Measurements from ENCODE around the gene UNC13A. TPM values are rescaled to one million over a fixed set of nuclear protein-coding genes. Genes with fewer than 3 reads are reported as not detected.

UNC13A gene
- total RNA-seq, 1 donor from 2014 or later, result 0.02 TPM

- Mint-ChIP-seq H3K9me3 (no peaks in the 10 kb centered on the region), H3K36me3 (ENCODE audit: low read depth) (no peaks in the 10 kb centered on the region), H3K4me1 (ENCODE audit: low read depth) (no peaks in the 10 kb centered on the region), H3K4me3 (ENCODE audit: low read depth) (no peak overlapping the region), H3K27me3 (ENCODE audit: low read depth) (peaks cover 24% of the 10 kb centered on the region), H3K27ac (no peak overlapping the region)
- DNase-seq (ENCODE audit: low spot score), result no peak
- intact Hi-C loops (cut with micrococcal nuclease), result no loop called here
Observed at GRCh38 chr19:17677002-17677401, 11.2 kb downstream of the UNC13A start.

- Mint-ChIP-seq H3K27ac (no peak overlapping the region), H3K9me3 (no peaks in the 10 kb centered on the region), H3K4me1 (ENCODE audit: low read depth) (no peaks in the 10 kb centered on the region), H3K27me3 (ENCODE audit: low read depth) (peaks cover 22% of the 10 kb centered on the region), H3K4me3 (ENCODE audit: low read depth) (no peak overlapping the region), H3K36me3 (ENCODE audit: low read depth) (no peaks in the 10 kb centered on the region)
- intact Hi-C loops (cut with micrococcal nuclease), result no loop called here
- no peak for DNase-seq (ENCODE audit: low spot score)
Observed at GRCh38 chr19:17676295-17676694, 11.9 kb downstream of the UNC13A start.

- DNase-seq (ENCODE audit: low spot score), result no peak
- H3K4me1 Mint-ChIP-seq (ENCODE audit: low read depth), result no peaks in the 10 kb centered on the region
- no peak overlapping the region for H3K27ac Mint-ChIP-seq
- intact Hi-C loops (cut with micrococcal nuclease), result no loop called here
- H3K9me3 Mint-ChIP-seq, result no peaks in the 10 kb centered on the region
- no peak overlapping the region for H3K4me3 Mint-ChIP-seq (ENCODE audit: low read depth)
- H3K36me3 Mint-ChIP-seq (ENCODE audit: low read depth), result no peaks in the 10 kb centered on the region
- peaks cover 7% of the 10 kb centered on the region for H3K27me3 Mint-ChIP-seq (ENCODE audit: low read depth)
Observed at GRCh38 chr19:17673937-17674799, 14.0 kb downstream of the UNC13A start.

GRCh38 chr19:17671906-17672305 is 16.2 kb downstream of the UNC13A start:
- Mint-ChIP-seq H3K4me1 (ENCODE audit: low read depth) (no peaks in the 10 kb centered on the region), H3K4me3 (ENCODE audit: low read depth) (no peak overlapping the region), H3K27ac (no peak overlapping the region), H3K36me3 (ENCODE audit: low read depth) (no peaks in the 10 kb centered on the region), H3K9me3 (no peaks in the 10 kb centered on the region), H3K27me3 (ENCODE audit: low read depth) (no peaks in the 10 kb centered on the region)
- intact Hi-C loops (cut with micrococcal nuclease), result no loop called here
- no peak for DNase-seq (ENCODE audit: low spot score)

GRCh38 chr19:17669419-17669818 is 18.7 kb downstream of the UNC13A start:
- intact Hi-C loops (cut with micrococcal nuclease), result no loop called here
- no peaks in the 10 kb centered on the region for H3K4me1 Mint-ChIP-seq (ENCODE audit: low read depth)
- H3K36me3 Mint-ChIP-seq (ENCODE audit: low read depth), result no peaks in the 10 kb centered on the region
- H3K27ac Mint-ChIP-seq, result no peak overlapping the region
- no peak overlapping the region for H3K4me3 Mint-ChIP-seq (ENCODE audit: low read depth)
- DNase-seq (ENCODE audit: low spot score), result no peak
- H3K9me3 Mint-ChIP-seq, result peaks cover 20% of the 10 kb centered on the region
- H3K27me3 Mint-ChIP-seq (ENCODE audit: low read depth), result no peaks in the 10 kb centered on the region

DNA sequence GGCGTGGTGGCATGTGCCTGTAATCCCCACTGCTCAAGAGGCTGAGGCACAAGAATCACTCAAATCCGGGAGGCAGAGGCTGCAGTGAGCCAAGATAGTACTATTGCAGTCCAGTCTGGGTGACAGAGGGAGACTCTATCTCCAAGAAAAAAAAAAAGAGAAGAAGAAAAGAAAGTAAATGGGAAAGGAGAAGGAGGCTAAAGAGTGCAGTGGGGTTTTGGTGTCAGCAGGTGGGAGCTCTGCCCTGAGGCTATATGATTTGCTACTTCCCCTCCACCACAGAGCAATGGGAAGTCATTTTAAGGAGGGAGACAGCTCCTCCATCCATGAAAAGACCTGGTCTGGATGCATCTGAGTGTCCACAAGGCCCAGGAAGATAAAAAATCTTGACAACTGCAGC is 23.1 kb downstream of the UNC13A start:
- intact Hi-C loops (cut with micrococcal nuclease), result no loop called here
- Mint-ChIP-seq H3K27ac (no peak overlapping the region), H3K4me1 (ENCODE audit: low read depth) (no peaks in the 10 kb centered on the region), H3K36me3 (ENCODE audit: low read depth) (no peaks in the 10 kb centered on the region), H3K9me3 (peaks cover 28% of the 10 kb centered on the region), H3K27me3 (ENCODE audit: low read depth) (no peaks in the 10 kb centered on the region), H3K4me3 (ENCODE audit: low read depth) (no peak overlapping the region)
- no peak for DNase-seq (ENCODE audit: low spot score)

GRCh38 chr19:17659996-17660395 is 28.2 kb downstream of the UNC13A start:
- Mint-ChIP-seq H3K27ac (no peak overlapping the region), H3K36me3 (ENCODE audit: low read depth) (no peaks in the 10 kb centered on the region), H3K27me3 (ENCODE audit: low read depth) (no peaks in the 10 kb centered on the region), H3K4me1 (ENCODE audit: low read depth) (no peaks in the 10 kb centered on the region), H3K4me3 (ENCODE audit: low read depth) (no peak overlapping the region), H3K9me3 (peaks cover 14% of the 10 kb centered on the region)
- no peak for DNase-seq (ENCODE audit: low spot score)
- intact Hi-C loops (cut with micrococcal nuclease), result no loop called here

- Mint-ChIP-seq H3K4me1 (ENCODE audit: low read depth) (no peaks in the 10 kb centered on the region), H3K27ac (no peak overlapping the region), H3K27me3 (ENCODE audit: low read depth) (no peaks in the 10 kb centered on the region), H3K9me3 (peaks cover under 1% of the 10 kb centered on the region), H3K4me3 (ENCODE audit: low read depth) (no peak overlapping the region), H3K36me3 (ENCODE audit: low read depth) (no peaks in the 10 kb centered on the region)
- intact Hi-C loops (cut with micrococcal nuclease), result no loop called here
- DNase-seq (ENCODE audit: low spot score), result no peak
Observed at GRCh38 chr19:17658666-17659065, 29.5 kb downstream of the UNC13A start.

GRCh38 chr19:17658240-17658639 is 29.9 kb downstream of the UNC13A start:
- Mint-ChIP-seq H3K36me3 (ENCODE audit: low read depth) (no peaks in the 10 kb centered on the region), H3K4me1 (ENCODE audit: low read depth) (no peaks in the 10 kb centered on the region), H3K27ac (no peak overlapping the region), H3K4me3 (ENCODE audit: low read depth) (no peak overlapping the region), H3K9me3 (no peaks in the 10 kb centered on the region), H3K27me3 (ENCODE audit: low read depth) (no peaks in the 10 kb centered on the region)
- DNase-seq (ENCODE audit: low spot score), result no peak
- intact Hi-C loops (cut with micrococcal nuclease), result no loop called here

- Mint-ChIP-seq H3K27me3 (ENCODE audit: low read depth) (no peaks in the 10 kb centered on the region), H3K36me3 (ENCODE audit: low read depth) (no peaks in the 10 kb centered on the region), H3K4me1 (ENCODE audit: low read depth) (no peaks in the 10 kb centered on the region), H3K9me3 (no peaks in the 10 kb centered on the region), H3K4me3 (ENCODE audit: low read depth) (no peak overlapping the region), H3K27ac (no peak overlapping the region)
- DNase-seq (ENCODE audit: low spot score), result no peak
- intact Hi-C loops (cut with micrococcal nuclease), result no loop called here
Observed at GRCh38 chr19:17656970-17657369, 31.2 kb downstream of the UNC13A start.

DNA sequence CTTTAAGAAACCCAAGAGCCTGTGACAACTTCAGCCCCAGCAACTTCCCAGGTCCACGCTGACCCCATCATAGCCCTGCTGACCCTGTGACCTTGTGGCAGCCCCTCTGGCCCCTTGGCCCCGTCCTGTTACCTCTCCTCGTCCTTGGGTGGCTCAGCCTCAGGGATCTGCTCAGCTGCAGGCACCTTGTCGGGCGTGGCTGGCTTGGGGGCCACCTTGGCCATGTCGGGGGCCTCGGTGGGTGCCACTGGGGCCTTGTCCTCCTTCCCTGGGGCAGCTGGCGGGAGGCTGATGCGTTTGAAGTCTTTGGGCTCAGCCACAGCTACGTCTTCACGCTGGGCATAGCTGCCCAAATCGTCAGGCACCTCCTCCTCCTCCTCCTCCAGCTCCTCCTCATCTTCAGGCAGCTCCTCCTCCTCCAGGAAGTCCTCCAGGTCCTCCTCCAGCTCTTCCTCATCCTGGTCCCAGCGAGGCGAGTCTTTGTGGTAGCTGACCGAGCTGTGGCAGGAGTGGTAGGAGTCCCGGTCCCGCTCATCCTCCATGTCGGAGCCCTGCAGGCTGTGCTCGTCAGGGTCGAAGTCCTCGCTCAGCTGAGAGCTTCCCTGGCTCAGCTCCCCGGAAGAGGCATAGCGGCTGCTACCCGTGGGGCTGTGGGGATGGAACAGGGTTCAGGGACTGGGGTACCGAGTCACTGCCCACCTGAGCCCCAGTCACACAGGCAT is 32.2 kb downstream of the UNC13A start:
- intact Hi-C loops (cut with micrococcal nuclease), result no loop called here
- H3K36me3 Mint-ChIP-seq (ENCODE audit: low read depth), result no peaks in the 10 kb centered on the region
- no peaks in the 10 kb centered on the region for H3K9me3 Mint-ChIP-seq
- H3K4me3 Mint-ChIP-seq (ENCODE audit: low read depth), result no peak overlapping the region
- H3K4me1 Mint-ChIP-seq (ENCODE audit: low read depth), result no peaks in the 10 kb centered on the region
- H3K27me3 Mint-ChIP-seq (ENCODE audit: low read depth), result no peaks in the 10 kb centered on the region
- no peak for DNase-seq (ENCODE audit: low spot score)
- no peak overlapping the region for H3K27ac Mint-ChIP-seq

DNA sequence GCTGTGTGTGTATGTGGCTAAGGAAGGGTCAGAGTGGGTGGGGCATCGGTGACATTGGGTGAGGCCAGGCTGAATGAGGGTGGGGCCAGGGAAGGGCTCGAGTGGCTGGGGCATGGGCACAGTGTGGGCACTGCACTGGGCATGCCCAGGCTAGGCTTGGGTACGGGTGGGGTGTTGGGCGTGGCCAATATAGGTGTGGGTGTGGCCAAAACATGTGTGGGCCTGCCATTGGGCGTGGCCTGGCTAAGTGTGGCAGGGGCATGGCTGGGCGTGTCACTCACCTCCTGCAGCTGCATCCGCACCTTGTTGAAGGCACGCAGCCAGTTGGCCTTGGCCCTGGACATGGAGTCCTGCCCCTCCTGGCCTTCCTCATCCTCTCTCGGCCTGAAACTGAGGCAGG is 33.2 kb downstream of the UNC13A start:
- no peak overlapping the region for H3K4me3 Mint-ChIP-seq (ENCODE audit: low read depth)
- H3K9me3 Mint-ChIP-seq, result no peaks in the 10 kb centered on the region
- H3K4me1 Mint-ChIP-seq (ENCODE audit: low read depth), result no peaks in the 10 kb centered on the region
- H3K27ac Mint-ChIP-seq, result no peak overlapping the region
- no peaks in the 10 kb centered on the region for H3K36me3 Mint-ChIP-seq (ENCODE audit: low read depth)
- intact Hi-C loops (cut with micrococcal nuclease), result no loop called here
- no peak for DNase-seq (ENCODE audit: low spot score)
- H3K27me3 Mint-ChIP-seq (ENCODE audit: low read depth), result no peaks in the 10 kb centered on the region

GRCh38 chr19:17652627-17653026 is 35.5 kb downstream of the UNC13A start:
- H3K27ac Mint-ChIP-seq, result no peak overlapping the region
- H3K36me3 Mint-ChIP-seq (ENCODE audit: low read depth), result no peaks in the 10 kb centered on the region
- no peaks in the 10 kb centered on the region for H3K27me3 Mint-ChIP-seq (ENCODE audit: low read depth)
- H3K4me3 Mint-ChIP-seq (ENCODE audit: low read depth), result no peak overlapping the region
- intact Hi-C loops (cut with micrococcal nuclease), result no loop called here
- H3K4me1 Mint-ChIP-seq (ENCODE audit: low read depth), result no peaks in the 10 kb centered on the region
- no peaks in the 10 kb centered on the region for H3K9me3 Mint-ChIP-seq
- DNase-seq (ENCODE audit: low spot score), result no peak
